ENCODE results near the gene TMEM255B. TPM values are rescaled to one million over a fixed set of nuclear protein-coding genes. Genes with fewer than 3 reads are reported as not detected.

Gene TMEM255B
- total RNA-seq, 1 experiment from 2014 or later = not detected

DNA sequence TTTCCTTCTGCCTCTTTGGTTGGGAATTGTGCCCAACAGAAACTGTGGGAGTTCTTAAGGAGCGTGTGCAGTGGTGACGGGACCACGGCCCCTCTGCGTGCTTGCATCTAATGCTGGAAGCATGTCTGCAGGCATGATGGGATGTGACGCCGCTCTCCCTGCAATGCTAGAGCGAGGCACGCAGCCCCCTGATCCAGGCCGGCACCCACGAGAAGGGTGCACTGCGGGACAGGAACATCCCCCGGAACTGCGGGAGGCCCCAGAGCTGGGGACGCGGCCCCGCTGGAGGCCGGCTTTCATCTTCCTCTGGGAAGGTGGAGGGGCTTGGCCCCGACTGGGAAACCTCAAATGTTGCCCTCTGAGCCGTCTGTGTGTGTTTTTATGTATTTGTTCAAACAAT lies 32.7 kb downstream of the TMEM255B start:
- no peaks in the 10 kb centered on the region for H3K27me3 Mint-ChIP-seq (ENCODE audit: unreplicated experiment)
- CTCF ChIA-PET = no interaction called here
- no TSS peak for BruUV-seq (replicated peaks)

GRCh38 chr13:113792236-113792770 lies 33.3 kb downstream of the TMEM255B start:
- CTCF ChIA-PET = no interaction called here
- Mint-ChIP-seq H3K27me3 (ENCODE audit: unreplicated experiment) (no peaks in the 10 kb centered on the region), H3K36me3 (ENCODE audit: insufficient read depth, unreplicated experiment) (no peaks in the 10 kb centered on the region), H3K9me3 (ENCODE audit: low read depth, unreplicated experiment) (no peaks in the 10 kb centered on the region), H3K27ac (ENCODE audit: unreplicated experiment) (no peak overlapping the region), H3K4me1 (ENCODE audit: low read depth, unreplicated experiment) (no peaks in the 10 kb centered on the region), H3K4me3 (ENCODE audit: low read depth, unreplicated experiment) (no peak overlapping the region)
- TF ChIP-seq CTCF (IDR thresholded peaks at IDR 0.05; ENCODE audit: unreplicated experiment) = no peak
- no TSS peak for BruUV-seq (replicated peaks)
- intact Hi-C loops (cut with micrococcal nuclease; ENCODE audit: unreplicated experiment) = no loop called here
- no peak for DNase-seq

More for the DNA sequence above, 32.7 kb downstream of the TMEM255B start:
- DNase-seq = no peak
- H3K27ac Mint-ChIP-seq (ENCODE audit: unreplicated experiment) = no peak overlapping the region
- H3K4me1 Mint-ChIP-seq (ENCODE audit: low read depth, unreplicated experiment) = no peaks in the 10 kb centered on the region
- intact Hi-C loops (cut with micrococcal nuclease; ENCODE audit: unreplicated experiment) = no loop called here
- TF ChIP-seq CTCF (IDR thresholded peaks at IDR 0.05; ENCODE audit: unreplicated experiment) = no peak
- no peaks in the 10 kb centered on the region for H3K36me3 Mint-ChIP-seq (ENCODE audit: insufficient read depth, unreplicated experiment)
- no peak overlapping the region for H3K4me3 Mint-ChIP-seq (ENCODE audit: low read depth, unreplicated experiment)
- no peaks in the 10 kb centered on the region for H3K9me3 Mint-ChIP-seq (ENCODE audit: low read depth, unreplicated experiment)

DNA sequence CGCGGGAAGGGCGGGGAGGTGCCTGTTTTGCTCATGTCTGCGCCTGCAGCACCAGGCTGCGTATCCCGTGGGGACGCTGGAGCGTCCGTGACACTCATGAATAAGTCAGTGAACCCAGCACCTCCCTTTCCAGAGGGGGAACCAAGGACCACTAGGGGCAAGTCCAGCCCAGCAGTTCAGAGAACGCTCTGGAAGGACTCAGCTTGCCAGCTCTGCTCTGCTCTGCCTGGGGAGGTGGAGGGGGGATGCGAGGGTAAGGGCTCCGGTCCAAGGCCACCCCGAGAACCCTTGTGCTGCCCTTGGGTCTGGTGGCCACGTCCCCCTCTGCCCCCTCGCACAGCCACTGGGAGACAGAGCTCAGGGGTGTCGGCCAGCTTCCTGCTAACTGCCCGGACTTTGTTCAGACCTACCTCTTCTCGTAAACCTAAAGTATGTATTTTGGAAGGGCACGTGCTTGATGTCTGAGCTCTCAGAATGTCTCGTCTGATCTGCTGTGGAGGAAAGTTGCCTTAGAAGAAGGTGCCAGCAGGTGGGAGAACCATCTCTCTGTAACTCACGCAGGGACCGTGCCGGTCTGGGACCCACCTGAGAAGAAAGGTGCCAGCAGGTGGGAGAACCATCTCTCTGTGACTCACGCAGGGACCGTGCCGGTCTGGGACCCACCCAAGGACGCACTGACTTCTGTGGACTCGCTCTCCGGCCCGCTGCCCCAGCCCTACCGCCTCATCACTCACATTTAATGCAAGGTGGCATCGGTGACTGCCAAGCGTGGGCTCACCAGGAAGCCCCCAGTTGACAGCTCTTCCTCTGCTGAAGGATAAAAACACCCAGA lies 34.1 kb downstream of the TMEM255B start:
- Mint-ChIP-seq H3K9me3 (ENCODE audit: low read depth, unreplicated experiment) (no peaks in the 10 kb centered on the region), H3K4me3 (ENCODE audit: low read depth, unreplicated experiment) (no peak overlapping the region), H3K27ac (ENCODE audit: unreplicated experiment) (no peak overlapping the region), H3K36me3 (ENCODE audit: insufficient read depth, unreplicated experiment) (no peaks in the 10 kb centered on the region), H3K27me3 (ENCODE audit: unreplicated experiment) (no peaks in the 10 kb centered on the region), H3K4me1 (ENCODE audit: low read depth, unreplicated experiment) (no peaks in the 10 kb centered on the region)
- no peak for TF ChIP-seq CTCF (IDR thresholded peaks at IDR 0.05; ENCODE audit: unreplicated experiment)
- DNase-seq = no peak
- BruUV-seq (replicated peaks) = no TSS peak
- intact Hi-C loops (cut with micrococcal nuclease; ENCODE audit: unreplicated experiment) = no loop called here
- CTCF ChIA-PET = no interaction called here

DNA sequence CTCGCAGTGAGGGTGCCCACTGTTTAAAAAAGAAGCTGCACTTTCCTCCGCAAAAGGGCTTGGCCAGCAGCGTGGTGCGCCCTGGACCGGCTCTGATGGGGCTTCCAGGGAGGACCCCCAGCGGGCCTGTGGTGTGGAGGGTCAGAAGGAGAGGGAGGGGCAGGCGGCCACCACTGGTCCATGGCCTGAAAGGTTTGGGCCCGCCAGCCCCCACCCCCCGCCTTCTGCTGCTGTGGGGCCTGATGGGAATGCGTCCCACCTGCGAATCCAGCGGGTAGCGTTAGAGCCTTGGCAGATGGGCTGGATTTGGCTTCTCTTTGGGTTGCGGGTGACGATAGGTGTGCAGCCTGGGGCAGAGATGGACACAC lies 34.7 kb downstream of the TMEM255B start:
- CTCF ChIA-PET = no interaction called here
- intact Hi-C loops (cut with micrococcal nuclease; ENCODE audit: unreplicated experiment) = no loop called here
- no peak overlapping the region for H3K4me3 Mint-ChIP-seq (ENCODE audit: low read depth, unreplicated experiment)

More for the DNA sequence above, 34.7 kb downstream of the TMEM255B start:
- Mint-ChIP-seq H3K9me3 (ENCODE audit: low read depth, unreplicated experiment) (no peaks in the 10 kb centered on the region), H3K27me3 (ENCODE audit: unreplicated experiment) (no peaks in the 10 kb centered on the region), H3K36me3 (ENCODE audit: insufficient read depth, unreplicated experiment) (no peaks in the 10 kb centered on the region), H3K27ac (ENCODE audit: unreplicated experiment) (no peak overlapping the region), H3K4me1 (ENCODE audit: low read depth, unreplicated experiment) (no peaks in the 10 kb centered on the region)
- no peak for DNase-seq
- no TSS peak for BruUV-seq (replicated peaks)
- no peak for TF ChIP-seq CTCF (IDR thresholded peaks at IDR 0.05; ENCODE audit: unreplicated experiment)
